ENCODE results near the gene SLC38A8.

Gene SLC38A8

GRCh38 chr16:83965444-83966152, 77.0 kb downstream of the SLC38A8 start:
- DNase-seq (ENCODE audit: low spot score in 2 of 2) (no peak), ATAC-seq (replicated peaks; ENCODE audit: extremely low read depth, poor library complexity, severe bottlenecking) (no peak)
- peaks cover 6% of the 10 kb centered on the region for H3K4me1 Mint-ChIP-seq
- no peak overlapping the region for H3K27ac Mint-ChIP-seq (ENCODE audit: low read depth)
- H3K9me3 Mint-ChIP-seq: no peaks in the 10 kb centered on the region
- peaks cover 2% of the 10 kb centered on the region for H3K36me3 Mint-ChIP-seq (ENCODE audit: insufficient read depth)
- peaks cover 26% of the 10 kb centered on the region for H3K27me3 Mint-ChIP-seq
- no peak overlapping the region for H3K4me3 Mint-ChIP-seq

- no peak overlapping the region for H3K27ac Mint-ChIP-seq (ENCODE audit: low read depth)
- no peak for ATAC-seq (replicated peaks; ENCODE audit: extremely low read depth, poor library complexity, severe bottlenecking)
Observed at GRCh38 chr16:83964684-83965443, 77.7 kb downstream of the SLC38A8 start.

DNA sequence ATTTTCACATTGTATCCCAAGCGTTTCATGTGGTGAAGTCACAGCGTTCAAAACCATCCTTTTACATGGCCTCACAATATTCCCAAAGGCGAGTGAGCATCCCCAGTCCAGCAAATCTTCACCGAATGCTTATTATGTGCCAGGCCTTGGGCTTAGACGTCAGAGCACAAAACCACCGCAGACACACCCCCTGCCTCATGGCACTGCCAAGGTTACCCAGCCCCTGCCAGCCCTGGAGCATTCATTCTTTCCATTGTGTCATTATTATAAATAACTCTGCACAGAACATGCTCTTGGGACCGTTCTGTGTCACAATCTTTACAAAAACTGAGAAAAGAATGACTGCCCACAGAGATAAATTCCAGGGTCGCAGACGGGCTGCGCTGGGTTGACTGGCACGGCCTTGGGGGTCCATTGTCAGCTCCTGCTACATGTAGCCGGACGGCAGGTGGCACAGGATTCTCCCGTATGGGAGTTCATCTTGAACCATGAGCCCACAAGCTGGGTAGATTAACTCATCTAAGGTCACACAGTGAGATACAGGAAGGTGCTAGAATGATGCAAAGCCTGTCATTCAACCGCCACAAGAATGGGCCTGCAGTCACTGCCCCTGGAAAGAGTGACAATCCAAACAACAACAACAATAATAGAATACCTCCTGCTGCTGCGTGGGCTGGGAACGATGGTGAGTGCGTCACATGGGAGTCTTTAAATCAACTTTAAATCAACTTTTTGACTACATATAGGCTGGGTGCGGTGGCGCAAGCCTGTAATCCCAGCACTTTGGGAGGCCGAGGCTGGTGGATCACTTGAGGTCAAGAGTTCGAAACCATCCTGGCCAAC, 79.1 kb downstream of the SLC38A8 start:
- DNase-seq (ENCODE audit: low spot score in 2 of 2) (no peak), ATAC-seq (replicated peaks; ENCODE audit: extremely low read depth, poor library complexity, severe bottlenecking) (no peak)
- Mint-ChIP-seq H3K27ac (ENCODE audit: low read depth) (no peak overlapping the region), H3K4me3 (no peak overlapping the region), H3K4me1 (peaks cover 6% of the 10 kb centered on the region), H3K36me3 (ENCODE audit: insufficient read depth) (peaks cover 4% of the 10 kb centered on the region), H3K27me3 (peaks cover 10% of the 10 kb centered on the region), H3K9me3 (no peaks in the 10 kb centered on the region)

More at GRCh38 chr16:83964684-83965443, 77.7 kb downstream of the SLC38A8 start:
- Mint-ChIP-seq H3K4me1 (peaks cover 6% of the 10 kb centered on the region), H3K27me3 (peaks cover 20% of the 10 kb centered on the region), H3K36me3 (ENCODE audit: insufficient read depth) (peaks cover 2% of the 10 kb centered on the region), H3K9me3 (no peaks in the 10 kb centered on the region), H3K4me3 (no peak overlapping the region)
- no peak for DNase-seq (ENCODE audit: low spot score in 2 of 2)

DNA sequence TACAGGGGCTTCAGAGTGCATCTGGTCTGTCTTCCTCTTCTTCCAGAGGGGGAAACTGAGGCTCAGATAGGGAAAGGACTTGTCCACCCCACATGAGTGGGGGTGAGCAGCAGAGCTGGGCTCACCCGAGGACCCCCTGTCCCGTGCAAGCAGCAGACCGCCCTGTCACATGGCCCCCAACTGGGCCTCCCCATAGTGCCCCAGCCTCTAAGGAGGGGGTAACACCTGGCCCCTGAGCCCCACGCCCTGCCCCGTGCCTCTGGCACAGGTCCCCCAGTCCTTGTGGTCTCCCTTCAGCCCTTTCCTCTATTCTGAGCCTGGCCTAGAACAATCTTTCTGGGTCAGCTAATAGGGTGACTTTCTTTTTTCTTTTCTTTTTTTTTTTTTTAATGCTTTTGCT, 81.0 kb downstream of the SLC38A8 start:
- H3K27me3 Mint-ChIP-seq: no peaks in the 10 kb centered on the region
- H3K36me3 Mint-ChIP-seq (ENCODE audit: insufficient read depth): peaks cover 4% of the 10 kb centered on the region
- no peaks in the 10 kb centered on the region for H3K9me3 Mint-ChIP-seq
- no peak overlapping the region for H3K4me3 Mint-ChIP-seq
- no peak overlapping the region for H3K27ac Mint-ChIP-seq (ENCODE audit: low read depth)
- H3K4me1 Mint-ChIP-seq: no peaks in the 10 kb centered on the region
- ATAC-seq (replicated peaks; ENCODE audit: extremely low read depth, poor library complexity, severe bottlenecking): no peak
- no peak for DNase-seq (ENCODE audit: low spot score in 2 of 2)

GRCh38 chr16:83960521-83961249, 81.9 kb downstream of the SLC38A8 start:
- H3K4me1 Mint-ChIP-seq: no peaks in the 10 kb centered on the region
- no peak overlapping the region for H3K4me3 Mint-ChIP-seq
- no peaks in the 10 kb centered on the region for H3K9me3 Mint-ChIP-seq
- no peak overlapping the region for H3K27ac Mint-ChIP-seq (ENCODE audit: low read depth)
- no peak for ATAC-seq (replicated peaks; ENCODE audit: extremely low read depth, poor library complexity, severe bottlenecking)
- no peak for DNase-seq (ENCODE audit: low spot score in 2 of 2)
- H3K36me3 Mint-ChIP-seq (ENCODE audit: insufficient read depth): peaks cover 4% of the 10 kb centered on the region
- peaks cover under 1% of the 10 kb centered on the region for H3K27me3 Mint-ChIP-seq

Data from central memory CD8-positive, alpha-beta T cell (primary cell).